ENCODE data around the gene MBNL1. TPM values are rescaled to one million over a fixed set of nuclear protein-coding genes. Genes with fewer than 3 reads are reported as not detected.
A peak's percentile ranks its signal among the peaks of the same experiment; 100 is the strongest.

The MBNL1 gene
- total and polyA plus RNA-seq, 2 of the 13 experiments (the other 11 are each of a cell fraction or from before 2014, with no cell fraction given): 27.1 to 55.4 TPM

GRCh38 chr3:152258448-152259393 is 10.0 kb upstream of the MBNL1 start (continued):
- TF ChIP-seq ZNF564 (CRISPR knock-in tag; IDR thresholded peaks at IDR 0.05) (no peak), HNRNPLL (IDR thresholded peaks at IDR 0.05; ENCODE audit: low read depth, low read length, poor library complexity, severe bottlenecking) (no peak), ZNF432 (CRISPR knock-in tag; IDR thresholded peaks at IDR 0.05; ENCODE audit: borderline replicate concordance) (no peak), ZNF816 (CRISPR knock-in tag; IDR thresholded peaks at IDR 0.05; ENCODE audit: borderline replicate concordance) (no peak), MLXIP (CRISPR knock-in tag; IDR thresholded peaks at IDR 0.05; ENCODE audit: borderline replicate concordance) (no peak), TBX3 (IDR thresholded peaks at IDR 0.05; ENCODE audit: borderline replicate concordance) (peak; percentile 75; the same call in 1 of the 2 replicates), ZNF562 (CRISPR knock-in tag; IDR thresholded peaks at IDR 0.05; ENCODE audit: borderline replicate concordance) (no peak), LBX2 (CRISPR knock-in tag; IDR thresholded peaks at IDR 0.05; ENCODE audit: borderline replicate concordance) (no peak), GZF1 (CRISPR knock-in tag; IDR thresholded peaks at IDR 0.05) (no peak), ZNF33B (CRISPR knock-in tag; IDR thresholded peaks at IDR 0.05) (no peak), KLF6 (CRISPR knock-in tag; IDR thresholded peaks at IDR 0.05) (no peak), ZNF7 (CRISPR knock-in tag; IDR thresholded peaks at IDR 0.05) (no peak), THRA (CRISPR knock-in tag; IDR thresholded peaks at IDR 0.05; ENCODE audit: borderline replicate concordance) (0 out of 2 replicates have a peak, but pooled peaks have one; percentile 36), ZKSCAN8 (CRISPR knock-in tag; IDR thresholded peaks at IDR 0.05; ENCODE audit: borderline replicate concordance) (peak; percentile 46; the same call in 1 of the 2 replicates), ZNF292 (CRISPR knock-in tag; IDR thresholded peaks at IDR 0.05; ENCODE audit: borderline replicate concordance, low read depth) (no peak), ZNF678 (CRISPR knock-in tag; IDR thresholded peaks at IDR 0.05) (no peak), PRDM15 (CRISPR knock-in tag; IDR thresholded peaks at IDR 0.05) (no peak), RAD51 (IDR thresholded peaks at IDR 0.05; ENCODE audit: borderline replicate concordance) (no peak), TFDP2 (CRISPR knock-in tag; IDR thresholded peaks at IDR 0.05) (no peak)
